22Rv1 (cell line): ENCODE results near the gene NFATC1.

Experiments used
- H3K27ac ChIP-seq: fragments of 450-650 bp; 2 replicates; pipeline ENCODE4 v1.5.1; 2017
- ZFX ChIP-seq: fragments of 450-650 bp; IDR thresholded peaks from 2 replicates; pipeline ENCODE4 v1.6.1; 2017; ENCODE audit warnings: antibody characterized with exemption, borderline replicate concordance
- TF ChIP-seq, protein P1 (sequence below): fragments of 450-650 bp; IDR thresholded peaks from 2 replicates; pipeline ENCODE4 v1.5.1; 2017; ENCODE audit warnings: mild to moderate bottlenecking

Gene NFATC1

DNA sequence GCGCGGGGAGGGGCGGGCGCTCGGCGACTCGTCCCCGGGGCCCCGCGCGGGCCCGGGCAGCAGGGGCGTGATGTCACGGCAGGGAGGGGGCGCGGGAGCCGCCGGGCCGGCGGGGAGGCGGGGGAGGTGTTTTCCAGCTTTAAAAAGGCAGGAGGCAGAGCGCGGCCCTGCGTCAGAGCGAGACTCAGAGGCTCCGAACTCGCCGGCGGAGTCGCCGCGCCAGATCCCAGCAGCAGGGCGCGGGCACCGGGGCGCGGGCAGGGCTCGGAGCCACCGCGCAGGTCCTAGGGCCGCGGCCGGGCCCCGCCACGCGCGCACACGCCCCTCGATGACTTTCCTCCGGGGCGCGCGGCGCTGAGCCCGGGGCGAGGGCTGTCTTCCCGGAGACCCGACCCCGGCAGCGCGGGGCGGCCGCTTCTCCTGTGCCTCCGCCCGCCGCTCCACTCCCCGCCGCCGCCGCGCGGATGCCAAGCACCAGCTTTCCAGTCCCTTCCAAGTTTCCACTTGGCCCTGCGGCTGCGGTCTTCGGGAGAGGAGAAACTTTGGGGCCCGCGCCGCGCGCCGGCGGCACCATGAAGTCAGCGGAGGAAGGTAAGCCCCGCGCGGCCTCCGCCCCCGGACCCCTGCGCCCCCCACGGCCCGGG lies at the start of gene NFATC1:
Gene NFATC1 (plus strand): TSS at position 170 of the 644 bp plus-strand sequence. CDS start 295 bp downstream, at position 465.
- H3K27ac ChIP-seq, result no peak within 1 kb of the TSS
- TF ChIP-seq ZFX, result no peak
- TF ChIP-seq, protein P1, sequence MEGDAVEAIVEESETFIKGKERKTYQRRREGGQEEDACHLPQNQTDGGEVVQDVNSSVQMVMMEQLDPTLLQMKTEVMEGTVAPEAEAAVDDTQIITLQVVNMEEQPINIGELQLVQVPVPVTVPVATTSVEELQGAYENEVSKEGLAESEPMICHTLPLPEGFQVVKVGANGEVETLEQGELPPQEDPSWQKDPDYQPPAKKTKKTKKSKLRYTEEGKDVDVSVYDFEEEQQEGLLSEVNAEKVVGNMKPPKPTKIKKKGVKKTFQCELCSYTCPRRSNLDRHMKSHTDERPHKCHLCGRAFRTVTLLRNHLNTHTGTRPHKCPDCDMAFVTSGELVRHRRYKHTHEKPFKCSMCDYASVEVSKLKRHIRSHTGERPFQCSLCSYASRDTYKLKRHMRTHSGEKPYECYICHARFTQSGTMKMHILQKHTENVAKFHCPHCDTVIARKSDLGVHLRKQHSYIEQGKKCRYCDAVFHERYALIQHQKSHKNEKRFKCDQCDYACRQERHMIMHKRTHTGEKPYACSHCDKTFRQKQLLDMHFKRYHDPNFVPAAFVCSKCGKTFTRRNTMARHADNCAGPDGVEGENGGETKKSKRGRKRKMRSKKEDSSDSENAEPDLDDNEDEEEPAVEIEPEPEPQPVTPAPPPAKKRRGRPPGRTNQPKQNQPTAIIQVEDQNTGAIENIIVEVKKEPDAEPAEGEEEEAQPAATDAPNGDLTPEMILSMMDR, result no peak

DNA sequence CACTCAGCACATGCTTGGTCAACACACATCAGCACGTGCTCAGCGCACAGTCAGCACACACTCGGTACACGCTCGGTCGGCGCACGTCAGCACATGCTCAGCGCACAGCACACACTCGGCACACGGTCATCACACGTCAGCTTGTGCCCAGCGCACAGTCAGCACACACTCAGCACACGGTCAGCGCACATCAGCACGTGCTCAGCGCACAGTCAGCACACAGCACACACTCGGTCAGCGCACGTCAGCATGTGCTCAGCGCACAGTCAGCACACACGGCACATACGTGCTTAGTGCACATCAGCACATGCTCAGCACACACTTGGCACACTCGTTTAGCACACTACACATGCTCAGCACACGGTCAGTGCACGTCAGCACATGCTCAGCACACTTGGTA lies 49.7 kb upstream of the NFATC1 start:
- no peak for TF ChIP-seq ZFX
- TF ChIP-seq, protein P1, result no peak
- H3K27ac ChIP-seq, result no peak overlapping the region

DNA sequence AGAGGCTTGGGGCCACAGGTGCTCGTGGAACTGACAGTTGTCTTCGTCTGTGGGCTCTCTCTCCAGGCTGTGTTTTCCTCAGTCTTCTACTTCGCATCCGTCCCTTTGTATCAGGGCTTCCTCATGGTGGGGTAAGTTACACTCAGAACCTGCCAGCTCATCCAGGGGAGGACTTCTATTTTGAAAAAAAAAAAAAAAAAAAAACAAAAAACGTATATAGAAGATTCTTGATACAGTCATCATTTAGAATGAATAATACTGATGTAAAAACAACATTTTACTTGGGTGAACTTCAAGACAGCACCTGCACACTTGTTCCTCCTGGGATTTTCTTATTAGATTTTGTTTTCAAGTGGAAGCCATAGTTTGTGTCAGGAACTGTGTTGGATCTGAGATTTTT lies 47.7 kb upstream of the NFATC1 start:
- no peak for TF ChIP-seq ZFX
- TF ChIP-seq, protein P1, result no peak
- no peak overlapping the region for H3K27ac ChIP-seq

DNA sequence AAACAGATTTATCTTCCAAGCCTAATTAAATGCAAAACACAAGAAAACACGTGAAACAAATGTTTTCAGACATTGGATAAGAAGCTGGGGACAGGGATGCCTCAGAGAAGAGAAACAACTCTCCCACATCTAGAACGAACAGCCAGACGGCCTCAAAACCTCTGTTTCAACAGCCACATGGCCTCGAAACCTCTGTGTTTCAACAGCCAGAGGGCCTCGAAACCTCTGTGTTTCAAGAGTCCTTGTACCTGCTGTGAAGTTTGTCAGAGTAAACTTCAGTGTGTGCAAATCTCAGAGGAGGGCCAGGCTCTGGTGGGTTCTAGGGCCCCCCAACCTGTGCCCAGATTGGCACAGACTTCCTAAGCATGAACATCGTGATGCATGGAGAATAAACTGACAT lies 43.3 kb upstream of the NFATC1 start:
- H3K27ac ChIP-seq, result no peak overlapping the region
- TF ChIP-seq, protein P1, result no peak
- TF ChIP-seq ZFX, result no peak

DNA sequence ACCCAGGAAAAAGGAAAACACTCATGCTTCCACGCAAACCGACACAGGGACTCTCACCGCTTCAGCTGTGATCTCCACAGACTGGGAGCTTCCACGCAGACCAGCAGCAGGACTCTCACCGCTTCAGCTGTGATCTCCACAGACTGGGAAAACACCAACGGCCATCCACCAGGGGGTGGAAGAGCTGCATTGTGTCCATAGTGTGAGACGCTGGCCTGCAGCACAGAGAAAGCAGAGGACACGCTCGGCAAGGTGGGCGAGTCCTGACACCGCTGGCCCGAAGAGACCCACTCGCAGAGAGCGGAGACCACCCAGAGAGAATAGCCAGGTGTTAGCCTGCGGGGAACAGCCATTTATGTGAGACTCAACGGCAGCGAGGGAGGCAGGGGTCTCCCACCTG lies 42.5 kb upstream of the NFATC1 start:
- H3K27ac ChIP-seq, result no peak overlapping the region
- TF ChIP-seq ZFX, result no peak
- TF ChIP-seq, protein P1, result peak; percentile 36

DNA sequence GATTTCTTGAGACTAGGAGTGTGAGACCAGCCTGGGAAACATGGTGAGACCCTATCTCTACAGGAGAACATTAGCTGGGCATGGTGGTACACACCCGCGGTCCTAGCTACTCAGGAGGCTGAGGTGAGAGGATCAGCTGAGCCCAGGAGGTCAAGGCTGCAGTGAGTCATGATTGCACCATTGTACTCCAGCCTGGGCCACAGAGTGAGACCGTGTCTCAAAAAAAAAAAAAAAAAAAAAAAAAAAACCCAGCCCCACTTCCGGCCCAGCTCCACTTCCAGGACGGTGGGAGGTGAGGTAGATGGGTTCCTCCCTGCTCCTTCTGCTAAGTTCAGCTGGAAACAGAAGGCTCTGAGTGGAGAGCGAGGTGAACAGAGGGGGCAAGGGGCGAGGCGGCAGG lies 41.4 kb upstream of the NFATC1 start:
- TF ChIP-seq, protein P1, result no peak
- no peak for TF ChIP-seq ZFX
- H3K27ac ChIP-seq, result no peak overlapping the region

DNA sequence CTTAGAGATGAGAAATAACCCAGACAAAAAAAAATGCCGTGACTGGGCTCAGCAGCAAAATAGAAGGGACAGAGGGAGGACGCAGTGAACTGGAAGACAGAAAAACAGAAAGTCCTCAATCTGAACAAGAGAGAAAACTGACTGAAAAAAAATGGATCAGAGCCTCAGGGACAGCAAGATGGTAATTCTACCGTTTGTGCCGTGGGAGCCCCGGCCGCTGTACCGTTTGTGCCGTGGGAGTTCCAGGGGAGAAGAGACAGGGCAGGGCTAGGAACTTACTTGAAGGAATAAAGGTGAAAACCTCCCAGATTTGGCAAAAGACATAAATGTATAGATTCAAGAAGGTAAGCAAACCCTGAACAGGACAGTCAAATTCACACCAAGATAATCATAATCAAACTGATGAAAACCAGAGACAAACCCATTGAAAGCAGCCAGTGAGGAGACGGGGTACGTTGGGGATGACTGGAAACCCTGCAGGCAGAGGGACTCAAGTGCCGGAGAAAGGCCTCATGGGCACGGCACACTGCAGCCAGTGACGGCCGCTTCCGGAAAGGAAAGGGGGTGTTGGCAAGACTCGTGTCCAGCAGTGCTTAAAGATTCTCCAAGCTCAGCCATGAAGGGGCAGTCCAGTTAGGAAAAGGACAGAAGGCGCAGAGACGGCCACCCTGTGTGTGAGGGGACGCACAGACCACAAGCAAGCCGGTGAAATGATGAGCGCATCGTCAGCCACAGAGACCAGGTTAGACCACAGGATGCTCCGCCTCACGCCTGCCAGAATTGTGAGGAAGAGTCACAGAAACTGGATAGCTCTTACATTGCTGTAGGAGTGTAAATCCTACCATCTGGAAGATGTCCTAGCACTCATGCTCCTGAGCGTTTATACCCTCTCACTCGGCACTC lies 40.0 kb upstream of the NFATC1 start:
- no peak for TF ChIP-seq ZFX
- TF ChIP-seq, protein P1, result no peak

More for the DNA sequence above, 40.0 kb upstream of the NFATC1 start:
- no peak overlapping the region for H3K27ac ChIP-seq
